AG09309 (cell line): Measurements from ENCODE around the gene SLC26A11.

Source experiments
- DNase-seq: peaks from one replicate; pipeline ENCODE4 v3.0.0-alpha.2; 2010; ENCODE audit warnings: low read depth
- H3K4me3 ChIP-seq: 2 replicates; pipeline ENCODE4 v1.5.1; 2011; ENCODE audit warnings: mild to moderate bottlenecking, low read depth, low read length, moderate library complexity; ENCODE audit not compliant: control insufficient read depth
- CTCF ChIP-seq: IDR thresholded peaks from 2 replicates; pipeline ENCODE4 v1.5.1; 2011; ENCODE audit warnings: mild to moderate bottlenecking, low read depth, low read length, inconsistent platforms; ENCODE audit not compliant: insufficient read depth, control insufficient read depth; ENCODE audit errors: missing control alignments

SLC26A11 gene

GRCh38 chr17:80264205-80265075, 44.2 kb downstream of the SLC26A11 start:
- no peak overlapping the region for H3K4me3 ChIP-seq
- TF ChIP-seq CTCF = no peak
- DNase-seq = no peak

DNA sequence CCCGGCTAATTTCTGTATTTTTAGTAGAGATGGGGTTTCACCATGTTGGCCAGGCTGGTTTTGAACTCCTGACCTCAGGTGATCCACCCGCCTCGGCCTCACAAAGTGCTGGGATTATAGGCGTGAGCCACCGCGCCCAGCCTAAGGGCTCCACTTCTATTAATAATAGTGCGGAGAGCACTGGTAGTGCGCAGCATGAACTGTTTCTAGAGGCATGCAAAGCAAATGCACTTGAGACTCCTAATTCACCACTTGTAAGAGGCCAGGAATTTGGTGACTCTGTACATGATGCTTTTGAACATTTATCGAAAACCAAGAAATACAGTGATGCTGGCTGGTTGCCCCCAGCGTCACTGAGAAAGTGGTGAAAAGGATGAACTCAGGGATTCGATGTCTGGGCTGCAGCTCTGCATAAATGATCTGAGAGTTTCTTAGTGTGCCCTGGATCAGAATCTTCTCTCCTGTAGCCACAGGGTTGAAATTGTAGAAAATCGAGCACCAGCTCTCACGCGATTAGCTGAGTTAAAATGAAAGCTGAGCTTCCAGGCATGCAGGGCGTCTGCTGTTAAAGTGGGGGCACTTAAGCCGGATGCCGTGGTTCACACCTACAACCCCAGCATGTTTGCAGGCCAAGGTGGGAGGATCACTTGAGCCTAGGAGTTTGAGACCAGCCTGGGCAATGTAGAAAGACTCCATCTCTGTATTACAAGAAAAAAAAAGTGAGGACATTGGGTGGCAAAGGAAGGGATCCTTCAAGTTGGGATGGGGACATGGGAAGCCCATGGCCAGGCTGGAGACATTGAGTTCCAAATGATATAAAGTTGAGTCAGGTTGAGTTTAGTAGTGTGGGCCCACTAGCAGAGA, 45.2 kb downstream of the SLC26A11 start:
- no peak overlapping the region for H3K4me3 ChIP-seq
- TF ChIP-seq CTCF = no peak
- DNase-seq = no peak

- TF ChIP-seq CTCF = no peak
- H3K4me3 ChIP-seq = no peak overlapping the region
- no peak for DNase-seq
Measured at GRCh38 chr17:80267391-80267790, 47.2 kb downstream of the SLC26A11 start.

- no peak overlapping the region for H3K4me3 ChIP-seq
- no peak for TF ChIP-seq CTCF
- no peak for DNase-seq
Measured at GRCh38 chr17:80268427-80268826, 48.2 kb downstream of the SLC26A11 start.

DNA sequence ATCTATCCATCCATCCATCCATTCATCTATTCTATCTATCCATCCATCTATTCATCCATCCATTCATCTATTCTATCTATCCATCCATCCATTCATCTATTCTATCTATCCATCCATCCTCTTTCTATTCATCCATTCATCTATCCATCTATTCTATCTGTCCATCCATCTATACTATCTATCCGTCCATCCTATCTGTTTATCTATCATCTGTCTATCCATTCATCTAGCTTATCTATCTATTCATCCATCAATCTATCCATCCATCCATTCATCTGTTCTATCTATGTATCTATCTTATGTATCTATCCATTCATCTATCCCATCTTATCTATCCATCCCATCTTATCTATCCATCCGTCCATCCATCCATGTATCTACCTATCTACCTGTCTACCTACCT, 49.2 kb downstream of the SLC26A11 start:
- H3K4me3 ChIP-seq = no peak overlapping the region
- TF ChIP-seq CTCF = no peak
- no peak for DNase-seq

GRCh38 chr17:80270104-80270503, 49.9 kb downstream of the SLC26A11 start:
- no peak overlapping the region for H3K4me3 ChIP-seq
- no peak for TF ChIP-seq CTCF
- DNase-seq = no peak
